ENCODE results near the gene TAF5.
"Not testable (repeated sequence)": the region's sequence is repeated elsewhere in the genome, so short reads cannot be mapped to it uniquely, and the experiment has no call there.

TAF5 gene

DNA sequence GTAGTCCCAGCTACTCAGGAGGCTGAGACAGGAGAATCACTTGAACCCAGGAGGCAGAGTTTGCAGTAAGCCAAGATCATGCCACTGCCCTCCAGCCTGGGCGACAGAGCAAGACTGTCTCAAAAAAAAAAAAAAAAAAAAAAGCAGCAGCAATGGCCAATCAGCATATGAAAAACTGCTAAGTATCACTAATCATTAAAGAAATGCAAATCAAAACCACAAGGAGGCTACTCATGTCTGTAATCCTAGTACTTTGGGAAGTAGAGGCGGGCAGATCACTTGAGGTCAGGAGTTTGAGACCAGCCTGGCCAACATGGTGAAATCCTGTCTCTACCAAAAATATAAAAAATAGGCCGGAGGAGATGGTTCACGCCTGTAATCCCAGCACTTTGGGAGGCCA, 13.2 kb upstream of the TAF5 start:
- H3K36me3 ChIP-seq (replicated peaks in 1 of 2; ENCODE audit: control insufficient read depth in 2 of 2, insufficient read depth in 2 of 2, low read length in 2 of 2); H3K79me1 ChIP-seq (ENCODE audit: low read depth, low read length); H3K27ac ChIP-seq (replicated peaks; ENCODE audit: low read length); H2AFZ ChIP-seq (ENCODE audit: low read length); H3K4ac ChIP-seq (ENCODE audit: low read length); H3K9ac ChIP-seq (ENCODE audit: low read depth, low read length, poor library complexity); H4K91ac ChIP-seq (ENCODE audit: low read depth, low read length, poor library complexity); H3K4me3 ChIP-seq (ENCODE audit: low read length in 2 of 2); H4K8ac ChIP-seq (ENCODE audit: low read depth, low read length); H3K4me1 ChIP-seq (ENCODE audit: control insufficient read depth in 2 of 2, insufficient read depth in 1 of 2, low read depth in 1 of 2, low read length in 2 of 2); H2AK5ac ChIP-seq (ENCODE audit: low read depth, low read length); DNase-seq (ENCODE audit: low spot score); H2BK12ac ChIP-seq (ENCODE audit: low read length); H3K27me3 ChIP-seq (ENCODE audit: control insufficient read depth in 3 of 3, insufficient read depth in 3 of 3, low read depth in 1 of 3, low read length in 3 of 3); H3K18ac ChIP-seq (ENCODE audit: low read length); H3K14ac ChIP-seq (ENCODE audit: low read length); H3K9me3 ChIP-seq (replicated peaks in 1 of 2; ENCODE audit: control insufficient read depth in 2 of 2, insufficient read depth in 1 of 2, low read depth in 1 of 2, low read length in 2 of 2); H2BK15ac ChIP-seq (ENCODE audit: low read length); H2BK120ac ChIP-seq (ENCODE audit: low read depth, low read length); H3K4me2 ChIP-seq (ENCODE audit: insufficient read depth, low read length, poor library complexity, severe bottlenecking); H2BK5ac ChIP-seq (ENCODE audit: low read length); H3K23ac ChIP-seq (ENCODE audit: low read depth, low read length, poor library complexity): not testable (repeated sequence)
- WGBS, 2 donors (ENCODE audit: extremely low coverage in 2 of 2, insufficient read length in 2 of 2, insufficient replicate concordance in 1 of 2) = no CpG with 5 or more reads among the region's 4 CpGs

DNA sequence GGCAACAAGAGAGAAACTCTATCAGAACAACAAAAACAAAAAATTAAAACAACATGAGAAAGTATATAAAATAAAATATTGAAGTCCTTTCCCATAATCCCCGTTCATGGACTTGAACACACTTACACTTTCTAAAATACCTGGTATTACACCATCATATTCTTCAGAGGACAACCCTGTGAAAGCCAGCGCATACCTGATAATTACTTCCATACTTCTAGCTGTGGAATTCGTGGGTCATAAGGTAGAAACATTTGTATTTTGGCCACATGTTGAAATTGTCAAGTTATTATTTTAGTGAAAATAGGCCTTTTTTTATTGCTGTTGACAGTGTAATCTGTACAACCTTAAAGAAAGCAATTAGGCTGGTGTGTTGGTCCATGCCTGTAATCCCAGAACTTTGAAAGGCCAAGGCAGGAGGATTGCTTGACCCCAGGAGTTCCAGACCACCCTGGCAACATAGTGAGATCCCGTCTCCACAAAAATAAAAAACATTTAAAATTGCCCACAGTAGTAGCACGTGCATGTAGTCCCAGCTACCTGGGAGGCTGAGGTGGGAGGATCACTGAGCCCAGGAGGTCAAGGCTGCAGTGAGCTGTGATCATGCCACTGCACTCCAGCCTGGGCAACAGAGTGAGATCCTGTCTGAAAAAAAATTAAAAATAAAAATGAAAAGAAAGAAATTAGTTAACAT, 11.7 kb upstream of the TAF5 start:
- H4K91ac ChIP-seq (ENCODE audit: low read depth, low read length, poor library complexity) = no peak overlapping the region
- H3K9ac ChIP-seq (ENCODE audit: low read depth, low read length, poor library complexity) = no peak overlapping the region
- H2AFZ ChIP-seq (ENCODE audit: low read length) = no peak overlapping the region
- H3K18ac ChIP-seq (ENCODE audit: low read length) = no peak overlapping the region
- no CpG with 5 or more reads among the region's 5 CpGs for whole genome bisulfite sequencing, 2 donors (ENCODE audit: extremely low coverage in 2 of 2, insufficient read length in 2 of 2, insufficient replicate concordance in 1 of 2)
- H2BK15ac ChIP-seq (ENCODE audit: low read length) = no peak overlapping the region
- no peak overlapping the region for H2AK5ac ChIP-seq (ENCODE audit: low read depth, low read length)
- H3K36me3 ChIP-seq (replicated peaks in 1 of 2; ENCODE audit: control insufficient read depth in 2 of 2, insufficient read depth in 2 of 2, low read length in 2 of 2) = no peaks in the 10 kb centered on the region
- H3K27ac ChIP-seq (replicated peaks; ENCODE audit: low read length) = no peak overlapping the region
- H3K27me3 ChIP-seq (ENCODE audit: control insufficient read depth in 3 of 3, insufficient read depth in 3 of 3, low read depth in 1 of 3, low read length in 3 of 3) = no peaks in the 10 kb centered on the region
- no peak overlapping the region for H2BK120ac ChIP-seq (ENCODE audit: low read depth, low read length)
- H3K4me3 ChIP-seq (ENCODE audit: low read length in 2 of 2) = no peak overlapping the region
- H3K79me1 ChIP-seq (ENCODE audit: low read depth, low read length) = no peaks in the 10 kb centered on the region
- no peak overlapping the region for H3K23ac ChIP-seq (ENCODE audit: low read depth, low read length, poor library complexity)
- H3K4me1 ChIP-seq (ENCODE audit: control insufficient read depth in 2 of 2, insufficient read depth in 1 of 2, low read depth in 1 of 2, low read length in 2 of 2) = peaks cover 0 to 2% of the 10 kb centered on the region in 2 donors
- H3K4me2 ChIP-seq (ENCODE audit: insufficient read depth, low read length, poor library complexity, severe bottlenecking) = no peak overlapping the region
- no peak overlapping the region for H2BK5ac ChIP-seq (ENCODE audit: low read length)
- no peak overlapping the region for H3K4ac ChIP-seq (ENCODE audit: low read length)
- no peak overlapping the region for H3K14ac ChIP-seq (ENCODE audit: low read length)
- no peak overlapping the region for H2BK12ac ChIP-seq (ENCODE audit: low read length)
- no peak overlapping the region for H4K8ac ChIP-seq (ENCODE audit: low read depth, low read length)
- DNase-seq (ENCODE audit: low spot score) = no peak
- no peaks in the 10 kb centered on the region for H3K9me3 ChIP-seq (replicated peaks in 1 of 2; ENCODE audit: control insufficient read depth in 2 of 2, insufficient read depth in 1 of 2, low read depth in 1 of 2, low read length in 2 of 2)

DNA sequence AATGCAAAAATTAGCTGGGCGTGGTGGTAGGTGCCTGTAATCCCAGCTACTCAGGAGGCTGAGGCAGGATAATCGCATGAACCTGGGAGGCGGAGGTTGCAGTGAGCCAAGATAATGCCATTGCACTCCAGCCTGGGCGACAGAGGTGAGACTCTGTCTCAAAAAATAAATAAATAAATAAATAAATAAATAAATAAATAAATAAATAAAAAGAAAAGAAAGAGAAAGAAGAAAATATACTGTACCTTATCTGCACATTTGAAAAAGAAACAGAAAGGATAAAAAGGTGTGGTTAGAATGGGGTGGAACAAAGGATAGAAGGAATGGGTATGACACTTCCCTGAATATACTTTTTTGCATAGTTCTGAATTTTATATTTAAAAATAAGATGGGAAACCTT, 8.3 kb upstream of the TAF5 start:
- H3K79me1 ChIP-seq (ENCODE audit: low read depth, low read length); H3K14ac ChIP-seq (ENCODE audit: low read length); H2AFZ ChIP-seq (ENCODE audit: low read length); H3K27me3 ChIP-seq (ENCODE audit: control insufficient read depth in 3 of 3, insufficient read depth in 3 of 3, low read depth in 1 of 3, low read length in 3 of 3); H3K9me3 ChIP-seq (replicated peaks in 1 of 2; ENCODE audit: control insufficient read depth in 2 of 2, insufficient read depth in 1 of 2, low read depth in 1 of 2, low read length in 2 of 2); H2BK120ac ChIP-seq (ENCODE audit: low read depth, low read length); H3K9ac ChIP-seq (ENCODE audit: low read depth, low read length, poor library complexity); H2BK15ac ChIP-seq (ENCODE audit: low read length); H3K4me2 ChIP-seq (ENCODE audit: insufficient read depth, low read length, poor library complexity, severe bottlenecking); H3K4me1 ChIP-seq (ENCODE audit: control insufficient read depth in 2 of 2, insufficient read depth in 1 of 2, low read depth in 1 of 2, low read length in 2 of 2); H3K18ac ChIP-seq (ENCODE audit: low read length); H2AK5ac ChIP-seq (ENCODE audit: low read depth, low read length); H3K23ac ChIP-seq (ENCODE audit: low read depth, low read length, poor library complexity); H3K4me3 ChIP-seq (ENCODE audit: low read length in 2 of 2); H3K27ac ChIP-seq (replicated peaks; ENCODE audit: low read length); H4K8ac ChIP-seq (ENCODE audit: low read depth, low read length); H3K36me3 ChIP-seq (replicated peaks in 1 of 2; ENCODE audit: control insufficient read depth in 2 of 2, insufficient read depth in 2 of 2, low read length in 2 of 2); H3K4ac ChIP-seq (ENCODE audit: low read length); DNase-seq (ENCODE audit: low spot score); H4K91ac ChIP-seq (ENCODE audit: low read depth, low read length, poor library complexity); H2BK12ac ChIP-seq (ENCODE audit: low read length); H2BK5ac ChIP-seq (ENCODE audit: low read length): not testable (repeated sequence)
- WGBS, 2 donors (ENCODE audit: extremely low coverage in 2 of 2, insufficient read length in 2 of 2, insufficient replicate concordance in 1 of 2) = no CpG with 5 or more reads among the region's 4 CpGs

DNA sequence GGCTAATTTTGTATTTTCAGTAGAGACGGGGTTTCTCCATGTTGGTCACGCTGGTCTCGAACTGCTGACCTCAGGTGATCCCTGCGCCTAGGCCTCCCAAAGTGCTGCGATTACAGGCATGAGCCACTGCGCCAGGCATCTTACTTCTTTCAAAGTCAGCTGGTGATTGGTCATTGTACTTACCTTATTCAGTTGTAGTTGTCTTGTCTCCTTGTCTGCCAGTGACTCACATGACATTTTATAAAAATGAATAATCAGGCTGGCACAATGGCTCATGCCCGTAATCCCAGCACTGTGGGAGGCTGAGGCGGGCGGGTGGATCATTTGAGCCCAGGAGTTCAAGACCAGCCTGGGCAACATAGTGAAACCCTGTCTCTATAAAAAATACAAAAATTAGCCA, 7.0 kb upstream of the TAF5 start:
- H3K9me3 ChIP-seq (replicated peaks in 1 of 2; ENCODE audit: control insufficient read depth in 2 of 2, insufficient read depth in 1 of 2, low read depth in 1 of 2, low read length in 2 of 2); H2AK5ac ChIP-seq (ENCODE audit: low read depth, low read length); H3K27ac ChIP-seq (replicated peaks; ENCODE audit: low read length); H2BK5ac ChIP-seq (ENCODE audit: low read length); H4K8ac ChIP-seq (ENCODE audit: low read depth, low read length); H4K91ac ChIP-seq (ENCODE audit: low read depth, low read length, poor library complexity); H3K4me3 ChIP-seq (ENCODE audit: low read length in 2 of 2); H3K9ac ChIP-seq (ENCODE audit: low read depth, low read length, poor library complexity); H3K79me1 ChIP-seq (ENCODE audit: low read depth, low read length); H3K4me1 ChIP-seq (ENCODE audit: control insufficient read depth in 2 of 2, insufficient read depth in 1 of 2, low read depth in 1 of 2, low read length in 2 of 2); H3K4me2 ChIP-seq (ENCODE audit: insufficient read depth, low read length, poor library complexity, severe bottlenecking); H3K23ac ChIP-seq (ENCODE audit: low read depth, low read length, poor library complexity); H2AFZ ChIP-seq (ENCODE audit: low read length); H3K36me3 ChIP-seq (replicated peaks in 1 of 2; ENCODE audit: control insufficient read depth in 2 of 2, insufficient read depth in 2 of 2, low read length in 2 of 2); H3K14ac ChIP-seq (ENCODE audit: low read length); DNase-seq (ENCODE audit: low spot score); H2BK120ac ChIP-seq (ENCODE audit: low read depth, low read length); H3K18ac ChIP-seq (ENCODE audit: low read length); H3K27me3 ChIP-seq (ENCODE audit: control insufficient read depth in 3 of 3, insufficient read depth in 3 of 3, low read depth in 1 of 3, low read length in 3 of 3); H2BK15ac ChIP-seq (ENCODE audit: low read length); H3K4ac ChIP-seq (ENCODE audit: low read length); H2BK12ac ChIP-seq (ENCODE audit: low read length): not testable (repeated sequence)
- no CpG with 5 or more reads among the region's 9 CpGs for WGBS, 2 donors (ENCODE audit: extremely low coverage in 2 of 2, insufficient read length in 2 of 2, insufficient replicate concordance in 1 of 2)

All from neuronal stem cell (in vitro differentiated cells).